A673 (cell line): ENCODE data around the gene CAMK4.

Source experiments
- CTCF ChIP-seq: fragments of 300-800, 200-600 bp; sonication (generic); conservative IDR thresholded peaks from 2 replicates; pipeline ENCODE4 v1.5.1; 2017; ENCODE audit warnings: low read depth, mild to moderate bottlenecking, antibody characterized with exemption, low read length, moderate library complexity, mixed read lengths
- EZH2 ChIP-seq: fragments of 200-600 bp; sonication (generic); IDR thresholded peaks from 2 replicates; pipeline ENCODE4 v1.6.1; 2017; ENCODE audit warnings: borderline replicate concordance, low read depth, mild to moderate bottlenecking, mixed read lengths, antibody characterized with exemption, low read length; ENCODE audit not compliant: poor library complexity, severe bottlenecking

GRCh38 chr5:111364992-111365391, 140.8 kb downstream of the CAMK4 start:
- TF ChIP-seq CTCF (no peak), EZH2 (no peak)
